GM23338 (cell line): ENCODE results near the gene ENTR1. TPM values are rescaled to one million over a fixed set of nuclear protein-coding genes. Genes with fewer than 3 reads are reported as not detected.

Source experiments
- ATAC-seq: fragments of 200-7000 bp; cut with Tn5 transposase; 3 replicates; pipeline ENCODE4 v1.9.1; 2020
- DNase-seq: peaks from one replicate; pipeline ENCODE4 v3.0.0-alpha.2; 2015; ENCODE audit warnings: low spot score
- H2AFZ ChIP-seq: fragments of 200-600 bp; sonication (generic); 2 replicates; pipeline ENCODE4 v1.8.0; 2016; ENCODE audit warnings: antibody characterized with exemption, mild to moderate bottlenecking, moderate library complexity
- H3F3A ChIP-seq: fragments of 200-600 bp; sonication (generic); replicated peaks from 2 replicates; pipeline ENCODE4 v1.8.0; 2017; ENCODE audit warnings: antibody characterized with exemption, mixed run types, low read depth
- H3K27ac ChIP-seq: fragments of 200-600 bp; sonication (generic); 2 replicates; pipeline ENCODE4 v1.6.1; 2016; ENCODE audit warnings: low read depth
- H3K27me3 ChIP-seq: fragments of 200-600 bp; sonication (generic); 2 replicates; pipeline ENCODE4 v1.8.0; 2016; ENCODE audit warnings: mild to moderate bottlenecking, mixed run types, moderate library complexity; ENCODE audit not compliant: insufficient read depth
- H3K36me3 ChIP-seq: fragments of 200-600 bp; sonication (generic); 2 replicates; pipeline ENCODE4 v1.8.0; 2016; ENCODE audit warnings: mild to moderate bottlenecking; ENCODE audit not compliant: insufficient read depth
- H3K4me1 ChIP-seq: fragments of 200-600 bp; sonication (generic); 2 replicates; pipeline ENCODE4 v1.8.0; 2016; ENCODE audit warnings: mild to moderate bottlenecking, moderate library complexity; ENCODE audit not compliant: insufficient read depth
- H3K4me2 ChIP-seq: fragments of 200-600 bp; sonication (generic); 2 replicates; pipeline ENCODE4 v1.7.1; 2017; ENCODE audit warnings: mixed run types
- H3K4me3 ChIP-seq: fragments of 200-600 bp; sonication (generic); 2 replicates; pipeline ENCODE4 v1.6.1; 2016; ENCODE audit warnings: mixed run types
- H3K79me2 ChIP-seq: fragments of 200-600 bp; sonication (generic); replicated peaks from 2 replicates; pipeline ENCODE4 v1.8.0; 2017; ENCODE audit warnings: mild to moderate bottlenecking; ENCODE audit not compliant: insufficient read depth
- H3K9me2 ChIP-seq: fragments of 200-600 bp; sonication (generic); 2 replicates; pipeline ENCODE4 v1.8.0; 2017; ENCODE audit not compliant: insufficient read depth
- H4K20me1 ChIP-seq: fragments of 200-600 bp; sonication (generic); replicated peaks from 2 replicates; pipeline ENCODE4 v1.8.0; 2017; ENCODE audit warnings: mild to moderate bottlenecking; ENCODE audit not compliant: insufficient read depth
- H3K27ac Mint-ChIP-seq: 2 replicates; pipeline ENCODE4 v1.8.0; 2020; ENCODE audit warnings: inconsistent platforms, mild to moderate bottlenecking, moderate library complexity, mixed read lengths
- H3K27me3 Mint-ChIP-seq: 3 replicates; pipeline ENCODE4 v1.8.0; 2022; ENCODE audit warnings: low read depth, mild to moderate bottlenecking, moderate library complexity, mixed read lengths, inconsistent platforms; ENCODE audit not compliant: insufficient read depth, poor library complexity
- H3K36me3 Mint-ChIP-seq: 3 replicates; pipeline ENCODE4 v1.8.0; 2021; ENCODE audit warnings: low read depth, mild to moderate bottlenecking, inconsistent platforms, moderate library complexity, mixed read lengths
- H3K4me1 Mint-ChIP-seq: 3 replicates; pipeline ENCODE4 v1.8.0; 2020; ENCODE audit warnings: mild to moderate bottlenecking, inconsistent platforms, mixed read lengths
- H3K4me3 Mint-ChIP-seq: 3 replicates; pipeline ENCODE4 v1.8.0; 2021; ENCODE audit warnings: moderate library complexity, mild to moderate bottlenecking, inconsistent platforms, mixed read lengths
- H3K9me3 Mint-ChIP-seq: 3 replicates; pipeline ENCODE4 v1.8.0; 2020; ENCODE audit warnings: moderate library complexity, mild to moderate bottlenecking, inconsistent platforms, mixed read lengths
- CREB1 ChIP-seq: fragments of 250-450 bp; sonication (Bioruptor Pico); IDR thresholded peaks from 2 replicates; pipeline ENCODE4 v1.5.0; 2020; ENCODE audit warnings: low read depth, mild to moderate bottlenecking, moderate library complexity
- EZH2phosphoT487 ChIP-seq: fragments of 200-600 bp; sonication (generic); IDR thresholded peaks from one replicate; pipeline ENCODE4 v1.8.1; 2018; ENCODE audit warnings: antibody characterized with exemption; ENCODE audit not compliant: unreplicated experiment
- JUNB ChIP-seq: IDR thresholded peaks from one replicate; pipeline ENCODE4 v1.6.1; 2016; ENCODE audit warnings: antibody characterized with exemption; ENCODE audit not compliant: unreplicated experiment
- POLR2AphosphoS5 ChIP-seq: IDR thresholded peaks from 2 replicates; pipeline ENCODE4 v1.6.1; 2016; ENCODE audit warnings: antibody characterized with exemption, low read depth
- STAT1 ChIP-seq: IDR thresholded peaks from one replicate; pipeline ENCODE4 v1.6.1; 2016; ENCODE audit warnings: antibody characterized with exemption; ENCODE audit not compliant: unreplicated experiment
- ZNF114 ChIP-seq: fragments of 250-450 bp; sonication (Bioruptor Pico); IDR thresholded peaks from 2 replicates; pipeline ENCODE4 v1.5.0; 2020; ENCODE audit warnings: mild to moderate bottlenecking, moderate library complexity
- ZNF331 ChIP-seq: fragments of 250-450 bp; sonication (Bioruptor Pico); IDR thresholded peaks from 2 replicates; pipeline ENCODE4 v1.5.0; 2020; ENCODE audit warnings: low read depth, mild to moderate bottlenecking, moderate library complexity
- polyA plus RNA-seq: library from polyadenylated mRNA; unstranded; fragments of >200 nt; fragmentation: Nextera tagmentation; extraction: Ambion mirVana; gene quantifications from 2 replicates; pipeline ENCODE4 v1.2.1, GENCODE V29; 2016
- total RNA-seq: library from RNA; depleted of rRNA; stranded (reverse); fragments of >200 nt; shearing (Covaris generic); gene quantifications from 2 replicates; pipeline ENCODE4 v1.2.3, GENCODE V29; 2014
- TF ChIP-seq, protein P1 (sequence below): IDR thresholded peaks from 2 replicates; pipeline ENCODE4 v1.6.1; 2016; ENCODE audit warnings: antibody characterized with exemption
- TF ChIP-seq, protein P2 (sequence below): IDR thresholded peaks from one replicate; pipeline ENCODE4 v1.6.1; 2018; ENCODE audit warnings: antibody characterized with exemption; ENCODE audit not compliant: unreplicated experiment
- TF ChIP-seq, protein P3 (sequence below), 2 experiments: fragments of 200-600 bp in 1 of 2; sonication (generic) in 1 of 2; conservative IDR thresholded peaks; 2 replicates each; pipeline versions ENCODE4 v1.5.1 to v1.6.1; 2016 to 2017; ENCODE audit warnings: antibody characterized with exemption in 2 of 2, low read depth in 2 of 2, mild to moderate bottlenecking in 2 of 2, moderate library complexity in 1 of 2

ENTR1 gene
- total and polyA plus RNA-seq, 2 experiments from 2014 or later = 25.6 to 91.9 TPM

DNA sequence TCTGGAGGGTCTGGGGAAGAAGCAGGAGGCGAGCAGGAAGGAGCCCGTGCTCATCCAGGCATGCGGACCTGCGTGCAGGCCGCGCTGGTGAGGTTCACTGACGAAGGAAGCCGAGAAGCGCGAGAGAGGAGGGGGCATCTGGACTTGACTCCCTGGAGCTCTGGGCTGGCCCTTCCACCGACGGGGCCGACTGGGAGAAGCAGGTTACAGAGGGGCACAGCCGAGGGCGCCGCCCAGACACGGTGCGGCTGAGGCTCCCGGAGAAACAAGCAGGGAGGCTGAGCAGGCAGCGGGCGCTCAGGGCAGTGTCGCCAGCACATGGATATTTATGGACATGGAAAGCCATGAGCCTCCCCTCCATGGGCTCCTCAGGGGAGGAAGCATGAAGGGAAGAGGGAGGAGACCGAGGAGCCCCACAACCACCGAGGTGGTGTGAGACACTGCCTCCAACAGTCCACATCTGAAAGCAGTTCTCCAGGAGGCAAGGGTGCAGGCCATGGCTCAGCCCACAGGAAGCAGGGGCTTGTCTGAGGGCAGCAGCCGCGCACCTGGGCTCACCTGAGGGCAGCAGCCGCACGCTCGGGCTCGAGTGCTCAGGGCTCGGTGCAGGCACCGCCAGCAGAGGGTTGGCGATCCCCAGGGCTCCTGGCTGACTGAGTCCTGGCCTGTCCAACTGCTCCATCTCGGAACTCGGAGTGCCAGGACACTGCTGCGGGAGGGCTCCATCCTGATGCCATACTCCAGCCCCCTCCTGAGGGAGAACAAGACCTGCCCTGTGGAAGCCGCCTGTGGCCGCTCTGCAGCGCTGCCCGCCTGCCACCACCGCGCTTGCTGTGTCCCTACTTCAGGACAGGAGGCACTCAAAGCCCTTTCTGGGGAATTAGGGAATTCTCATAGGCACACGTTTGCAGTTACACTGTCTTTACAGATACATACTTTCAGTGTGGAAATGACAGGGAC, 44.9 kb upstream of the ENTR1 start:
- no peak overlapping the region for H3K27ac ChIP-seq
- no peak overlapping the region for H2AFZ ChIP-seq
- TF ChIP-seq ZNF114 (CRISPR knock-in tag) (no peak), EZH2phosphoT487 (no peak), POLR2AphosphoS5 (no peak), STAT1 (no peak), JUNB (no peak), ZNF331 (CRISPR knock-in tag) (no peak), CREB1 (no peak)
- TF ChIP-seq, protein P1, sequence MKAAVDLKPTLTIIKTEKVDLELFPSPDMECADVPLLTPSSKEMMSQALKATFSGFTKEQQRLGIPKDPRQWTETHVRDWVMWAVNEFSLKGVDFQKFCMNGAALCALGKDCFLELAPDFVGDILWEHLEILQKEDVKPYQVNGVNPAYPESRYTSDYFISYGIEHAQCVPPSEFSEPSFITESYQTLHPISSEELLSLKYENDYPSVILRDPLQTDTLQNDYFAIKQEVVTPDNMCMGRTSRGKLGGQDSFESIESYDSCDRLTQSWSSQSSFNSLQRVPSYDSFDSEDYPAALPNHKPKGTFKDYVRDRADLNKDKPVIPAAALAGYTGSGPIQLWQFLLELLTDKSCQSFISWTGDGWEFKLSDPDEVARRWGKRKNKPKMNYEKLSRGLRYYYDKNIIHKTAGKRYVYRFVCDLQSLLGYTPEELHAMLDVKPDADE = no peak
- TF ChIP-seq, protein P2, sequence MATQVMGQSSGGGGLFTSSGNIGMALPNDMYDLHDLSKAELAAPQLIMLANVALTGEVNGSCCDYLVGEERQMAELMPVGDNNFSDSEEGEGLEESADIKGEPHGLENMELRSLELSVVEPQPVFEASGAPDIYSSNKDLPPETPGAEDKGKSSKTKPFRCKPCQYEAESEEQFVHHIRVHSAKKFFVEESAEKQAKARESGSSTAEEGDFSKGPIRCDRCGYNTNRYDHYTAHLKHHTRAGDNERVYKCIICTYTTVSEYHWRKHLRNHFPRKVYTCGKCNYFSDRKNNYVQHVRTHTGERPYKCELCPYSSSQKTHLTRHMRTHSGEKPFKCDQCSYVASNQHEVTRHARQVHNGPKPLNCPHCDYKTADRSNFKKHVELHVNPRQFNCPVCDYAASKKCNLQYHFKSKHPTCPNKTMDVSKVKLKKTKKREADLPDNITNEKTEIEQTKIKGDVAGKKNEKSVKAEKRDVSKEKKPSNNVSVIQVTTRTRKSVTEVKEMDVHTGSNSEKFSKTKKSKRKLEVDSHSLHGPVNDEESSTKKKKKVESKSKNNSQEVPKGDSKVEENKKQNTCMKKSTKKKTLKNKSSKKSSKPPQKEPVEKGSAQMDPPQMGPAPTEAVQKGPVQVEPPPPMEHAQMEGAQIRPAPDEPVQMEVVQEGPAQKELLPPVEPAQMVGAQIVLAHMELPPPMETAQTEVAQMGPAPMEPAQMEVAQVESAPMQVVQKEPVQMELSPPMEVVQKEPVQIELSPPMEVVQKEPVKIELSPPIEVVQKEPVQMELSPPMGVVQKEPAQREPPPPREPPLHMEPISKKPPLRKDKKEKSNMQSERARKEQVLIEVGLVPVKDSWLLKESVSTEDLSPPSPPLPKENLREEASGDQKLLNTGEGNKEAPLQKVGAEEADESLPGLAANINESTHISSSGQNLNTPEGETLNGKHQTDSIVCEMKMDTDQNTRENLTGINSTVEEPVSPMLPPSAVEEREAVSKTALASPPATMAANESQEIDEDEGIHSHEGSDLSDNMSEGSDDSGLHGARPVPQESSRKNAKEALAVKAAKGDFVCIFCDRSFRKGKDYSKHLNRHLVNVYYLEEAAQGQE = no peak
- TF ChIP-seq, protein P3, sequence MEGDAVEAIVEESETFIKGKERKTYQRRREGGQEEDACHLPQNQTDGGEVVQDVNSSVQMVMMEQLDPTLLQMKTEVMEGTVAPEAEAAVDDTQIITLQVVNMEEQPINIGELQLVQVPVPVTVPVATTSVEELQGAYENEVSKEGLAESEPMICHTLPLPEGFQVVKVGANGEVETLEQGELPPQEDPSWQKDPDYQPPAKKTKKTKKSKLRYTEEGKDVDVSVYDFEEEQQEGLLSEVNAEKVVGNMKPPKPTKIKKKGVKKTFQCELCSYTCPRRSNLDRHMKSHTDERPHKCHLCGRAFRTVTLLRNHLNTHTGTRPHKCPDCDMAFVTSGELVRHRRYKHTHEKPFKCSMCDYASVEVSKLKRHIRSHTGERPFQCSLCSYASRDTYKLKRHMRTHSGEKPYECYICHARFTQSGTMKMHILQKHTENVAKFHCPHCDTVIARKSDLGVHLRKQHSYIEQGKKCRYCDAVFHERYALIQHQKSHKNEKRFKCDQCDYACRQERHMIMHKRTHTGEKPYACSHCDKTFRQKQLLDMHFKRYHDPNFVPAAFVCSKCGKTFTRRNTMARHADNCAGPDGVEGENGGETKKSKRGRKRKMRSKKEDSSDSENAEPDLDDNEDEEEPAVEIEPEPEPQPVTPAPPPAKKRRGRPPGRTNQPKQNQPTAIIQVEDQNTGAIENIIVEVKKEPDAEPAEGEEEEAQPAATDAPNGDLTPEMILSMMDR (conservative IDR thresholded peaks at IDR 0.05; ENCODE audit: low read depth in 2 of 2) = no peak
- DNase-seq (no peak), ATAC-seq (no peak)
- Mint-ChIP-seq H3K4me3 (no peak overlapping the region), H3K27ac (no peak overlapping the region), H3K9me3 (peaks cover 4% of the 10 kb centered on the region; the same call in 2 of the 3 replicates), H3K36me3 (peaks cover 83% of the 10 kb centered on the region), H3K27me3 (peaks cover 10% of the 10 kb centered on the region), H3K4me1 (no peaks in the 10 kb centered on the region)
- peaks cover 3% of the 10 kb centered on the region; the same call in 1 of the 2 replicates for H4K20me1 ChIP-seq
- no peak overlapping the region for H3K4me2 ChIP-seq
- no peaks in the 10 kb centered on the region for H3K9me2 ChIP-seq
- H3K79me2 ChIP-seq = no peaks in the 10 kb centered on the region; the same call in 1 of the 2 replicates
- H3K36me3 ChIP-seq = peaks cover 24% of the 10 kb centered on the region
- H3K4me3 ChIP-seq = no peak overlapping the region
- H3K27me3 ChIP-seq = no peaks in the 10 kb centered on the region
- H3F3A ChIP-seq = 0 out of 2 replicates have a peak, but pooled peaks cover 7% of the 10 kb centered on the region
- H3K4me1 ChIP-seq = no peaks in the 10 kb centered on the region
